ENCODE data around the gene KDM4B.

KDM4B gene

GRCh38 chr19:5121266-5122120 is 152.6 kb downstream of the KDM4B start:
- no peak overlapping the region for H3K9ac ChIP-seq (ENCODE audit: low read depth, low read length)
- no peak overlapping the region for H3K4me3 ChIP-seq (ENCODE audit: low read depth, low read length)
- H3K4me1 ChIP-seq (ENCODE audit: control insufficient read depth, insufficient read depth, low read length) = peaks cover 2% of the 10 kb centered on the region
- H3K9me3 ChIP-seq (ENCODE audit: control insufficient read depth, insufficient read depth, low read length) = no peaks in the 10 kb centered on the region
- no peaks in the 10 kb centered on the region for H3K27me3 ChIP-seq (ENCODE audit: control insufficient read depth, insufficient read depth, low read length)
- peaks cover 9% of the 10 kb centered on the region for H3K36me3 ChIP-seq (ENCODE audit: control insufficient read depth, insufficient read depth, low read length)

GRCh38 chr19:5122121-5122400 is 153.1 kb downstream of the KDM4B start:
- H3K9ac ChIP-seq (ENCODE audit: low read depth, low read length) = no peak overlapping the region
- H3K27me3 ChIP-seq (ENCODE audit: control insufficient read depth, insufficient read depth, low read length) = no peaks in the 10 kb centered on the region
- peaks cover 9% of the 10 kb centered on the region for H3K36me3 ChIP-seq (ENCODE audit: control insufficient read depth, insufficient read depth, low read length)
- no peak overlapping the region for H3K4me3 ChIP-seq (ENCODE audit: low read depth, low read length)
- H3K4me1 ChIP-seq (ENCODE audit: control insufficient read depth, insufficient read depth, low read length) = peaks cover 2% of the 10 kb centered on the region
- no peaks in the 10 kb centered on the region for H3K9me3 ChIP-seq (ENCODE audit: control insufficient read depth, insufficient read depth, low read length)

GRCh38 chr19:5122671-5123409 is 153.9 kb downstream of the KDM4B start:
- peaks cover 9% of the 10 kb centered on the region for H3K36me3 ChIP-seq (ENCODE audit: control insufficient read depth, insufficient read depth, low read length)
- no peaks in the 10 kb centered on the region for H3K9me3 ChIP-seq (ENCODE audit: control insufficient read depth, insufficient read depth, low read length)
- no peaks in the 10 kb centered on the region for H3K27me3 ChIP-seq (ENCODE audit: control insufficient read depth, insufficient read depth, low read length)
- H3K9ac ChIP-seq (ENCODE audit: low read depth, low read length) = no peak overlapping the region
- H3K4me1 ChIP-seq (ENCODE audit: control insufficient read depth, insufficient read depth, low read length) = peaks cover 2% of the 10 kb centered on the region
- H3K4me3 ChIP-seq (ENCODE audit: low read depth, low read length) = no peak overlapping the region

GRCh38 chr19:5123646-5124045 is 154.7 kb downstream of the KDM4B start:
- no peaks in the 10 kb centered on the region for H3K27me3 ChIP-seq (ENCODE audit: control insufficient read depth, insufficient read depth, low read length)
- peaks cover 9% of the 10 kb centered on the region for H3K36me3 ChIP-seq (ENCODE audit: control insufficient read depth, insufficient read depth, low read length)
- peaks cover 2% of the 10 kb centered on the region for H3K4me1 ChIP-seq (ENCODE audit: control insufficient read depth, insufficient read depth, low read length)
- H3K9me3 ChIP-seq (ENCODE audit: control insufficient read depth, insufficient read depth, low read length) = no peaks in the 10 kb centered on the region
- no peak overlapping the region for H3K9ac ChIP-seq (ENCODE audit: low read depth, low read length)
- H3K4me3 ChIP-seq (ENCODE audit: low read depth, low read length) = no peak overlapping the region

GRCh38 chr19:5124111-5124855 is 155.4 kb downstream of the KDM4B start:
- H3K36me3 ChIP-seq (ENCODE audit: control insufficient read depth, insufficient read depth, low read length) = peaks cover 9% of the 10 kb centered on the region
- H3K4me1 ChIP-seq (ENCODE audit: control insufficient read depth, insufficient read depth, low read length) = peaks cover 2% of the 10 kb centered on the region
- no peak overlapping the region for H3K9ac ChIP-seq (ENCODE audit: low read depth, low read length)
- no peak overlapping the region for H3K4me3 ChIP-seq (ENCODE audit: low read depth, low read length)
- no peaks in the 10 kb centered on the region for H3K9me3 ChIP-seq (ENCODE audit: control insufficient read depth, insufficient read depth, low read length)
- no peaks in the 10 kb centered on the region for H3K27me3 ChIP-seq (ENCODE audit: control insufficient read depth, insufficient read depth, low read length)

- Histone ChIP-seq H3K9ac (ENCODE audit: low read depth, low read length) (no peak overlapping the region), H3K4me1 (ENCODE audit: control insufficient read depth, insufficient read depth, low read length) (peaks cover 2% of the 10 kb centered on the region), H3K27me3 (ENCODE audit: control insufficient read depth, insufficient read depth, low read length) (no peaks in the 10 kb centered on the region), H3K9me3 (ENCODE audit: control insufficient read depth, insufficient read depth, low read length) (no peaks in the 10 kb centered on the region), H3K4me3 (ENCODE audit: low read depth, low read length) (no peak overlapping the region), H3K36me3 (ENCODE audit: control insufficient read depth, insufficient read depth, low read length) (peaks cover 9% of the 10 kb centered on the region)
Measured at GRCh38 chr19:5125376-5125775, 156.5 kb downstream of the KDM4B start.

- no peaks in the 10 kb centered on the region for H3K27me3 ChIP-seq (ENCODE audit: control insufficient read depth, insufficient read depth, low read length)
- H3K9me3 ChIP-seq (ENCODE audit: control insufficient read depth, insufficient read depth, low read length) = no peaks in the 10 kb centered on the region
- H3K4me1 ChIP-seq (ENCODE audit: control insufficient read depth, insufficient read depth, low read length) = peaks cover 2% of the 10 kb centered on the region
- no peak overlapping the region for H3K4me3 ChIP-seq (ENCODE audit: low read depth, low read length)
- H3K36me3 ChIP-seq (ENCODE audit: control insufficient read depth, insufficient read depth, low read length) = peaks cover 9% of the 10 kb centered on the region
- peak overlapping the region; percentile 26 for H3K9ac ChIP-seq (ENCODE audit: low read depth, low read length)
Measured at GRCh38 chr19:5125797-5126497, 157.0 kb downstream of the KDM4B start.

GRCh38 chr19:5126498-5127223 is 157.7 kb downstream of the KDM4B start:
- H3K9ac ChIP-seq (ENCODE audit: low read depth, low read length) = peak overlapping the region; percentile 47
- peaks cover 9% of the 10 kb centered on the region for H3K36me3 ChIP-seq (ENCODE audit: control insufficient read depth, insufficient read depth, low read length)
- no peak overlapping the region for H3K4me3 ChIP-seq (ENCODE audit: low read depth, low read length)
- no peaks in the 10 kb centered on the region for H3K9me3 ChIP-seq (ENCODE audit: control insufficient read depth, insufficient read depth, low read length)
- peaks cover 2% of the 10 kb centered on the region for H3K4me1 ChIP-seq (ENCODE audit: control insufficient read depth, insufficient read depth, low read length)
- H3K27me3 ChIP-seq (ENCODE audit: control insufficient read depth, insufficient read depth, low read length) = no peaks in the 10 kb centered on the region

GRCh38 chr19:5127717-5128116 is 158.8 kb downstream of the KDM4B start:
- Histone ChIP-seq H3K36me3 (ENCODE audit: control insufficient read depth, insufficient read depth, low read length) (peaks cover 13% of the 10 kb centered on the region), H3K27me3 (ENCODE audit: control insufficient read depth, insufficient read depth, low read length) (no peaks in the 10 kb centered on the region), H3K4me3 (ENCODE audit: low read depth, low read length) (no peak overlapping the region), H3K9ac (ENCODE audit: low read depth, low read length) (peak overlapping the region; percentile 54), H3K9me3 (ENCODE audit: control insufficient read depth, insufficient read depth, low read length) (no peaks in the 10 kb centered on the region), H3K4me1 (ENCODE audit: control insufficient read depth, insufficient read depth, low read length) (peaks cover 2% of the 10 kb centered on the region)

- Histone ChIP-seq H3K4me3 (ENCODE audit: low read depth, low read length) (no peak overlapping the region), H3K9me3 (ENCODE audit: control insufficient read depth, insufficient read depth, low read length) (no peaks in the 10 kb centered on the region), H3K36me3 (ENCODE audit: control insufficient read depth, insufficient read depth, low read length) (peaks cover 11% of the 10 kb centered on the region), H3K9ac (ENCODE audit: low read depth, low read length) (no peak overlapping the region), H3K4me1 (ENCODE audit: control insufficient read depth, insufficient read depth, low read length) (peaks cover 2% of the 10 kb centered on the region), H3K27me3 (ENCODE audit: control insufficient read depth, insufficient read depth, low read length) (no peaks in the 10 kb centered on the region)
Measured at GRCh38 chr19:5128251-5128935, 159.5 kb downstream of the KDM4B start.
